GM12878 (cell line): Measurements from ENCODE around the gene ATF7. TPM values are rescaled to one million over a fixed set of nuclear protein-coding genes. Genes with fewer than 3 reads are reported as not detected.

Experiments
- ATAC-seq: fragments of 200-7000 bp; cut with Tn5 transposase; 3 replicates; pipeline ENCODE4 v1.9.1; 2020; ENCODE audit warnings: mild to moderate bottlenecking, moderate library complexity
- BruUV-seq: library from RNA; stranded (reverse); fragments of 400-500 nt; replicated peaks from 2 replicates; lab custom pipeline; 2021; lab: Mats Ljungman, UMichigan
- CTCF ChIA-PET: fragments of 300-600 bp; sonication (Branson Sonifier 250); formaldehyde crosslinking; extraction: SDS; loops from one replicate; lab custom pipeline; 2021; ENCODE audit warnings: inconsistent platforms; lab: Yijun Ruan, JAX
- POLR2A ChIA-PET: fragments of 350-600 bp; formaldehyde crosslinking; extraction: SDS; loops from one replicate; lab custom pipeline; 2021; ENCODE audit warnings: inconsistent platforms; lab: Charles Lee
- RAD21 ChIA-PET: fragments of 300-600 bp; sonication (Branson Sonifier 250); formaldehyde crosslinking; loops from one replicate; lab custom pipeline; 2023; ENCODE audit warnings: antibody characterized with exemption; ENCODE audit not compliant: unreplicated experiment; lab: Charles Lee
- SMC1A ChIA-PET: fragments of 300-600 bp; sonication (Branson Sonifier 250); formaldehyde crosslinking; loops from one replicate; lab custom pipeline; 2023; ENCODE audit not compliant: unreplicated experiment, uncharacterized antibody; lab: Charles Lee
- DNase-seq: peaks from one replicate; pipeline ENCODE4 v3.0.0-alpha.2; 2011; ENCODE audit warnings: low read depth, low spot score
- FAIRE-seq: peaks from 3 replicates; lab custom pipeline; 2011; peaks lifted over from hg19 to GRCh38; lab: Jason Lieb, UNC
- H2AFZ ChIP-seq: 2 replicates; pipeline ENCODE4 v1.6.0; 2011; ENCODE audit warnings: low read depth, low read length, control low read depth; ENCODE audit not compliant: control insufficient read depth
- H3K27ac ChIP-seq: 2 replicates; pipeline ENCODE4 v1.5.1; 2011; ENCODE audit warnings: control low read depth; ENCODE audit not compliant: control insufficient read depth, insufficient read depth
- H3K27me3 ChIP-seq, 2 experiments: replicated peaks in 1 of 2; 2 replicates each; pipeline versions ENCODE4 v1.6.0 to v1.6.1; 2011; ENCODE audit warnings: low read length in 1 of 2; ENCODE audit not compliant: control insufficient read depth in 2 of 2, insufficient read depth in 2 of 2
- H3K36me3 ChIP-seq, 2 experiments: 2 replicates each; pipeline ENCODE4 v1.5.1; 2011; ENCODE audit warnings: low read length in 1 of 2; ENCODE audit not compliant: control insufficient read depth in 2 of 2, insufficient read depth in 2 of 2
- H3K4me1 ChIP-seq: 2 replicates; pipeline ENCODE4 v1.6.1; 2011; ENCODE audit warnings: mild to moderate bottlenecking, low read length, moderate library complexity, mixed read lengths; ENCODE audit not compliant: control insufficient read depth, insufficient read depth
- H3K4me2 ChIP-seq: 2 replicates; pipeline ENCODE4 v1.6.0; 2011; ENCODE audit warnings: control low read depth; ENCODE audit not compliant: control insufficient read depth, insufficient read depth
- H3K4me3 ChIP-seq: fragments of 200-600 bp; sonication (generic); 2 replicates; pipeline ENCODE4 v1.5.1; 2016
- H3K79me2 ChIP-seq: 2 replicates; pipeline ENCODE4 v1.6.0; 2011; ENCODE audit warnings: low read length; ENCODE audit not compliant: control insufficient read depth, insufficient read depth
- H3K9ac ChIP-seq: 2 replicates; pipeline ENCODE4 v1.8.0; 2011; ENCODE audit warnings: low read length, control low read depth, mixed read lengths; ENCODE audit not compliant: control insufficient read depth, insufficient read depth
- H3K9me3 ChIP-seq: replicated peaks from 3 replicates; pipeline ENCODE4 v1.5.1; 2011; ENCODE audit warnings: mild to moderate bottlenecking, low read length; ENCODE audit not compliant: control insufficient read depth, insufficient read depth
- H4K20me1 ChIP-seq: 2 replicates; pipeline ENCODE4 v1.6.0; 2011; ENCODE audit not compliant: control insufficient read depth, insufficient read depth
- EZH2 ChIP-seq: IDR thresholded peaks from 2 replicates; pipeline ENCODE4 v1.6.1; 2012; ENCODE audit warnings: low read depth, mild to moderate bottlenecking, control low read depth, inconsistent platforms, low read length, borderline replicate concordance; ENCODE audit not compliant: control insufficient read depth
- MEF2A ChIP-seq: IDR thresholded peaks from 2 replicates; pipeline ENCODE4 v1.6.1; 2011; ENCODE audit warnings: low read depth, mild to moderate bottlenecking, low read length, moderate library complexity; ENCODE audit not compliant: insufficient read depth
- NR2C1 ChIP-seq: fragments of 450-650 bp; IDR thresholded peaks from 2 replicates; pipeline ENCODE4 v1.6.1; 2017; ENCODE audit warnings: antibody characterized with exemption, mild to moderate bottlenecking, moderate library complexity
- NR2C2 ChIP-seq: IDR thresholded peaks from 2 replicates; pipeline ENCODE4 v1.6.1; 2011; ENCODE audit warnings: borderline replicate concordance, low read depth; ENCODE audit not compliant: control insufficient read depth, insufficient read length
- POU2F2 ChIP-seq: IDR thresholded peaks from 3 replicates; pipeline ENCODE4 v1.6.1; 2011; ENCODE audit warnings: low read depth, mild to moderate bottlenecking, low read length, borderline replicate concordance
- RFX5 ChIP-seq: IDR thresholded peaks from 2 replicates; pipeline ENCODE4 v1.6.1; 2011; ENCODE audit warnings: low read depth, low read length, improper control_type of control experiment
- STAT3 ChIP-seq: IDR thresholded peaks from 2 replicates; pipeline ENCODE4 v1.6.1; 2011; ENCODE audit warnings: low read depth, low read length, improper control_type of control experiment
- WGBS: methylation state at CpG from one replicate; pipeline ENCODE4 v1.1.6; 2016; ENCODE audit warnings: low lambda C conversion rate; ENCODE audit not compliant: insufficient replicate concordance, insufficient coverage; ENCODE audit errors: missing lambda C conversion rate; 5-methylcytosine and 5-hydroxymethylcytosine counted together
- in situ Hi-C: fragments of 300-500 bp; cut with MboI; formaldehyde crosslinking; loops from 9 replicates; pipeline ENCODE4 v1.14.3; 2018; ENCODE audit warnings: mixed read lengths
- intact Hi-C: fragments of 100-400 bp; cut with micrococcal nuclease; formaldehyde crosslinking; loops from one replicate; pipeline ENCODE4 v1.14.2; 2022; ENCODE audit not compliant: unreplicated experiment
- polyA plus RNA-seq, 11 experiments: library from polyadenylated mRNA; depleted of rRNA in 4 of 11; unstranded in 6 of 11; stranded (reverse) in 5 of 11; fragments of >200 nt; fragmentation: Nextera tagmentation in 4 of 11; fragmentation: Illumina TruSeq in 1 of 11; extraction: Ambion mirVana in 4 of 11; extraction: Trizol in 1 of 11; gene quantifications; 1 replicate in 1 of 11; 2 replicates in 10 of 11; pipeline versions ENCODE4 v1.2.1 to v1.2.3, GENCODE V29; 2011 to 2016; ENCODE audit warnings: inconsistent platforms in 2 of 11, missing spikeins in 2 of 11, low read depth in 1 of 11
- total RNA-seq, 4 experiments: library from RNA; depleted of rRNA in 3 of 4; stranded (reverse); fragments of >200 nt in 3 of 4; fragmentation: Illumina TruSeq in 1 of 4; extraction: Trizol in 1 of 4; gene quantifications; 2 replicates each; pipeline versions ENCODE4 v1.2.1 to v1.2.3, GENCODE V29; 2013 to 2021
- TF ChIP-seq, protein P1 (sequence below): fragments of 450-650 bp; IDR thresholded peaks from 2 replicates; pipeline ENCODE4 v1.6.1; 2016; ENCODE audit warnings: mild to moderate bottlenecking
- TF ChIP-seq, protein P2 (sequence below): IDR thresholded peaks from 2 replicates; pipeline ENCODE4 v1.6.1; 2012; ENCODE audit warnings: low read length, inconsistent platforms
- TF ChIP-seq, protein P3 (sequence below): fragments of 450-650 bp; IDR thresholded peaks from 2 replicates; pipeline ENCODE4 v1.6.1; 2016; ENCODE audit warnings: mild to moderate bottlenecking
- TF ChIP-seq, protein P4 (sequence below), 3 experiments: IDR thresholded peaks in 2 of 3; conservative IDR thresholded peaks in 1 of 3; 2 replicates each; pipeline ENCODE4 v1.5.1; 2011; ENCODE audit warnings: low read depth in 3 of 3, low read length in 3 of 3, mild to moderate bottlenecking in 3 of 3, control low read depth in 2 of 3, moderate library complexity in 2 of 3, inconsistent platforms in 1 of 3, mixed read lengths in 1 of 3; ENCODE audit not compliant: control insufficient read depth in 2 of 3, insufficient read depth in 1 of 3; ENCODE audit errors: extremely low read depth in 1 of 3
- TF ChIP-seq, protein P5 (sequence below): fragments of 450-650 bp; conservative IDR thresholded peaks from 2 replicates; pipeline ENCODE4 v1.6.1; 2017; ENCODE audit warnings: mild to moderate bottlenecking, moderate library complexity

ATF7 gene
- total and polyA plus RNA-seq, 10 of the 15 experiments (the other 5 are each of a cell fraction or from before 2014, with no cell fraction given): 9.1 to 30.7 (median 21.8) TPM

DNA sequence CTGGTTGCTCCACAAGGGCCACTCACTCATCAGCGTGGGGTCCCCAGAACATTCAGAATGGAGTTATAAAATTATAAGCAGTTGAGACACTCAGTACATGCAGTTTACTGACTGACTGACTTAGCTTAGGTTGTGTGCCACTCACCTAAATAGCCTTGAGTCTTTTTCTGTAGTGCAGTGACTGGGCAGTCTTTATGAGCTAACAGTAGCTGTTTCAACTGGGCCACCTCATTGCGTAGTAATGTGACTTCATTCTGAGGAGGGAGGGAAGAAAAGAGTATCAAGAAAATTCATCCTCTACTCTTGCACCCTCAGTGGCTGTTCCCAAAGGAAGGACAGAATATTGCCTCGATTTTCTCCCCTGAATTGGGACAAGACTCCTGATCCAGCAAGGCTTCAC is 103.1 kb downstream of the ATF7 start (continued):
- TF ChIP-seq, protein P1, sequence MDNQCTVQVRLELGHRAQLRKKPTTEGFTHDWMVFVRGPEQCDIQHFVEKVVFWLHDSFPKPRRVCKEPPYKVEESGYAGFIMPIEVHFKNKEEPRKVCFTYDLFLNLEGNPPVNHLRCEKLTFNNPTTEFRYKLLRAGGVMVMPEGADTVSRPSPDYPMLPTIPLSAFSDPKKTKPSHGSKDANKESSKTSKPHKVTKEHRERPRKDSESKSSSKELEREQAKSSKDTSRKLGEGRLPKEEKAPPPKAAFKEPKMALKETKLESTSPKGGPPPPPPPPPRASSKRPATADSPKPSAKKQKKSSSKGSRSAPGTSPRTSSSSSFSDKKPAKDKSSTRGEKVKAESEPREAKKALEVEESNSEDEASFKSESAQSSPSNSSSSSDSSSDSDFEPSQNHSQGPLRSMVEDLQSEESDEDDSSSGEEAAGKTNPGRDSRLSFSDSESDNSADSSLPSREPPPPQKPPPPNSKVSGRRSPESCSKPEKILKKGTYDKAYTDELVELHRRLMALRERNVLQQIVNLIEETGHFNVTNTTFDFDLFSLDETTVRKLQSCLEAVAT: no peak

DNA sequence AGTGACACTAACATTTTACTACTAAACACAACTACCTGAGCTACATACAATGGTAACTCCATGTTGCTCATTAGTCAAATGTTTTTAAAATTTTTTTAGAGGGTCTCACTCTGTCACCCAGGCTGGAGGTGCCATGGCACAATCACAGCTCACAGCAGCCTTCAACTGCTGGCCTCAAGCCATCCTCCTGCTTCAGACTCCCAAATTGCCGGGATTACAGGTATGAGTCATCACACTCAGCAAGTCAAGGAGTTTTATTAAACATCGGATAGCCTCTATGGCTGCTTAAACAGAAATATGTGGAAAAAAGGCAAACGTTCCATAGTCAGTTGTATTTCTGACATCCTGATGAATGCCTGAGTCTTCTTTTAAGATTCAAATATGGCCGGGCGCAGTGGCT is 107.8 kb downstream of the ATF7 start:
- Histone ChIP-seq H3K27me3 (no peaks in the 10 kb centered on the region), H3K79me2 (no peaks in the 10 kb centered on the region), H2AFZ (no peak overlapping the region), H3K4me3 (no peak overlapping the region), H3K27ac (no peak overlapping the region), H4K20me1 (no peaks in the 10 kb centered on the region), H3K9ac (no peak overlapping the region), H3K9me3 (no peaks in the 10 kb centered on the region), H3K4me2 (no peak overlapping the region), H3K4me1 (no peaks in the 10 kb centered on the region), H3K36me3 (peaks cover 13 to 16% of the 10 kb centered on the region in 2 experiments; a peak in 3 of 4 replicates)
- in situ Hi-C loops: no loop called here
- BruUV-seq: no TSS peak
- ATAC-seq: no peak
- no peak for DNase-seq
- 92% methylated on average over 5 of the region's 5 CpGs for WGBS
- no peak for FAIRE-seq
- ChIA-PET CTCF (interaction anchor here (0.5 to 2.5 kb wide), 5 partner anchors 10 to 194 kb away, joined by 3 to 13 read pairs (median 3); no protein-coding TSS in a partner anchor), SMC1A (interaction anchor here (0.7 to 1.1 kb wide), 2 partner anchors 18 to 77 kb away, joined by 3 read pairs; partner anchors contain the start of gene TARBP2), POLR2A (no interaction called here), RAD21 (no interaction called here)
- intact Hi-C loops: no loop called here
- TF ChIP-seq POU2F2 (no peak), NR2C1 (no peak), MEF2A (no peak), RFX5 (no peak), NR2C2 (no peak), EZH2 (no peak), STAT3 (no peak)
- TF ChIP-seq, protein P2, sequence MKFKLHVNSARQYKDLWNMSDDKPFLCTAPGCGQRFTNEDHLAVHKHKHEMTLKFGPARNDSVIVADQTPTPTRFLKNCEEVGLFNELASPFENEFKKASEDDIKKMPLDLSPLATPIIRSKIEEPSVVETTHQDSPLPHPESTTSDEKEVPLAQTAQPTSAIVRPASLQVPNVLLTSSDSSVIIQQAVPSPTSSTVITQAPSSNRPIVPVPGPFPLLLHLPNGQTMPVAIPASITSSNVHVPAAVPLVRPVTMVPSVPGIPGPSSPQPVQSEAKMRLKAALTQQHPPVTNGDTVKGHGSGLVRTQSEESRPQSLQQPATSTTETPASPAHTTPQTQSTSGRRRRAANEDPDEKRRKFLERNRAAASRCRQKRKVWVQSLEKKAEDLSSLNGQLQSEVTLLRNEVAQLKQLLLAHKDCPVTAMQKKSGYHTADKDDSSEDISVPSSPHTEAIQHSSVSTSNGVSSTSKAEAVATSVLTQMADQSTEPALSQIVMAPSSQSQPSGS: no peak
- TF ChIP-seq, protein P3, sequence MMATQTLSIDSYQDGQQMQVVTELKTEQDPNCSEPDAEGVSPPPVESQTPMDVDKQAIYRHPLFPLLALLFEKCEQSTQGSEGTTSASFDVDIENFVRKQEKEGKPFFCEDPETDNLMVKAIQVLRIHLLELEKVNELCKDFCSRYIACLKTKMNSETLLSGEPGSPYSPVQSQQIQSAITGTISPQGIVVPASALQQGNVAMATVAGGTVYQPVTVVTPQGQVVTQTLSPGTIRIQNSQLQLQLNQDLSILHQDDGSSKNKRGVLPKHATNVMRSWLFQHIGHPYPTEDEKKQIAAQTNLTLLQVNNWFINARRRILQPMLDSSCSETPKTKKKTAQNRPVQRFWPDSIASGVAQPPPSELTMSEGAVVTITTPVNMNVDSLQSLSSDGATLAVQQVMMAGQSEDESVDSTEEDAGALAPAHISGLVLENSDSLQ: no peak
- TF ChIP-seq, protein P4, sequence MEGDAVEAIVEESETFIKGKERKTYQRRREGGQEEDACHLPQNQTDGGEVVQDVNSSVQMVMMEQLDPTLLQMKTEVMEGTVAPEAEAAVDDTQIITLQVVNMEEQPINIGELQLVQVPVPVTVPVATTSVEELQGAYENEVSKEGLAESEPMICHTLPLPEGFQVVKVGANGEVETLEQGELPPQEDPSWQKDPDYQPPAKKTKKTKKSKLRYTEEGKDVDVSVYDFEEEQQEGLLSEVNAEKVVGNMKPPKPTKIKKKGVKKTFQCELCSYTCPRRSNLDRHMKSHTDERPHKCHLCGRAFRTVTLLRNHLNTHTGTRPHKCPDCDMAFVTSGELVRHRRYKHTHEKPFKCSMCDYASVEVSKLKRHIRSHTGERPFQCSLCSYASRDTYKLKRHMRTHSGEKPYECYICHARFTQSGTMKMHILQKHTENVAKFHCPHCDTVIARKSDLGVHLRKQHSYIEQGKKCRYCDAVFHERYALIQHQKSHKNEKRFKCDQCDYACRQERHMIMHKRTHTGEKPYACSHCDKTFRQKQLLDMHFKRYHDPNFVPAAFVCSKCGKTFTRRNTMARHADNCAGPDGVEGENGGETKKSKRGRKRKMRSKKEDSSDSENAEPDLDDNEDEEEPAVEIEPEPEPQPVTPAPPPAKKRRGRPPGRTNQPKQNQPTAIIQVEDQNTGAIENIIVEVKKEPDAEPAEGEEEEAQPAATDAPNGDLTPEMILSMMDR (IDR thresholded peaks at IDR 0.05 in 2 of 3, conservative IDR thresholded peaks at IDR 0.05 in 1 of 3; ENCODE audit: control insufficient read depth in 2 of 3, extremely low read depth in 1 of 3, insufficient read depth in 1 of 3, low read depth in 3 of 3, low read length in 3 of 3): no peak
- TF ChIP-seq, protein P5, sequence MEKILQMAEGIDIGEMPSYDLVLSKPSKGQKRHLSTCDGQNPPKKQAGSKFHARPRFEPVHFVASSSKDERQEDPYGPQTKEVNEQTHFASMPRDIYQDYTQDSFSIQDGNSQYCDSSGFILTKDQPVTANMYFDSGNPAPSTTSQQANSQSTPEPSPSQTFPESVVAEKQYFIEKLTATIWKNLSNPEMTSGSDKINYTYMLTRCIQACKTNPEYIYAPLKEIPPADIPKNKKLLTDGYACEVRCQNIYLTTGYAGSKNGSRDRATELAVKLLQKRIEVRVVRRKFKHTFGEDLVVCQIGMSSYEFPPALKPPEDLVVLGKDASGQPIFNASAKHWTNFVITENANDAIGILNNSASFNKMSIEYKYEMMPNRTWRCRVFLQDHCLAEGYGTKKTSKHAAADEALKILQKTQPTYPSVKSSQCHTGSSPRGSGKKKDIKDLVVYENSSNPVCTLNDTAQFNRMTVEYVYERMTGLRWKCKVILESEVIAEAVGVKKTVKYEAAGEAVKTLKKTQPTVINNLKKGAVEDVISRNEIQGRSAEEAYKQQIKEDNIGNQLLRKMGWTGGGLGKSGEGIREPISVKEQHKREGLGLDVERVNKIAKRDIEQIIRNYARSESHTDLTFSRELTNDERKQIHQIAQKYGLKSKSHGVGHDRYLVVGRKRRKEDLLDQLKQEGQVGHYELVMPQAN: no peak
